ENCODE measurements around the gene SH3PXD2A.

DNA sequence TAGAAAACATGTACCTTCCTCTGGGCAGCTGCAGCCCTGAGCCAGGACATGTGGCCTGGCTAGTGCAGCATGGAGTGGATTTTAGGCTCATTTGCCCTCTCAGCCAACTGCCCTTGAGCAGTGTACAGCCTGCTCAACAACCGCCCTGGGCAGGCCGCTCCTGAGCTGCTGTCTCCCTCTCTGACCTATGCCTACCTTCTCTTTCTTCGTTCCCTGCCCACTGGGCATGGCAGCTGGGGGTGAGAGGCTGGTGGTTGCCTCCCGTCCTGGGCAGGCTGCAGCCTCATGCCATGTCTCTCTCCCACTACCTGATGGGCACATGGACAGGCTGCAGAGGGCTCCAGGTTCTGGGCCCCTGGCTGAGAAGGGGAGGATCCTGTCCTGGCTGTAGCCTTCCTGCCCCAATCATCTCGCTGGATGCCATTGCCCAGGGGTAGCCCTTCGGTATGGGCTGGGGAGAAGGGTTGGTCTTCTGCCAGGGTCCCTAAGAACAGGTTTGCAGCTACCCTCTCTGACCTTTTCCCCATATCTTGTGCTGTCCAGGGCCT lies 264.6 kb downstream of the SH3PXD2A start:
- no peak for TF ChIP-seq POLR2A (IDR thresholded peaks at IDR 0.05; ENCODE audit: low read length)
- no peak for TF ChIP-seq GATA1 (IDR thresholded peaks at IDR 0.05; ENCODE audit: low read depth, low read length)
